H1 (cell line): ENCODE results near the gene CTSS. TPM values are rescaled to one million over a fixed set of nuclear protein-coding genes. Genes with fewer than 3 reads are reported as not detected.

ENCODE experiments used
- CHD1 ChIP-seq: IDR thresholded peaks from 2 replicates; pipeline ENCODE4 v1.6.1; 2012; ENCODE audit warnings: low read depth, low read length, improper control_type of control experiment
- FOSL1 ChIP-seq: IDR thresholded peaks from 2 replicates; pipeline ENCODE4 v1.6.1; 2011; ENCODE audit warnings: mild to moderate bottlenecking, low read depth, low read length, moderate library complexity; ENCODE audit not compliant: insufficient read depth
- RAD21 ChIP-seq, 2 experiments: IDR thresholded peaks in 1 of 2; conservative IDR thresholded peaks in 1 of 2; 2 replicates each; pipeline ENCODE4 v1.6.1; 2011; ENCODE audit warnings: low read depth in 2 of 2, low read length in 2 of 2, improper control_type of control experiment in 1 of 2, inconsistent platforms in 1 of 2, mild to moderate bottlenecking in 1 of 2, moderate library complexity in 1 of 2
- SP2 ChIP-seq: IDR thresholded peaks from 2 replicates; pipeline ENCODE4 v1.6.1; 2012; ENCODE audit warnings: mild to moderate bottlenecking, low read length, inconsistent platforms
- TAF1 ChIP-seq: IDR thresholded peaks from 2 replicates; pipeline ENCODE4 v1.6.1; 2011; ENCODE audit warnings: mild to moderate bottlenecking, low read depth, low read length
- polyA plus RNA-seq, 7 experiments: library from polyadenylated mRNA; depleted of rRNA in 3 of 7; stranded (reverse) in 5 of 7; unstranded in 2 of 7; fragments of >200 nt in 5 of 7; fragments of 200-250 nt in 2 of 7; gene quantifications; 1 replicate in 5 of 7; 2 replicates in 1 of 7; 4 replicates in 1 of 7; pipeline versions ENCODE4 v1.2.1 to v1.2.3, GENCODE V29; 2011 to 2013; ENCODE audit warnings: missing spikeins in 2 of 7, mixed read lengths in 2 of 7
- total RNA-seq: library from RNA; stranded (reverse); fragmentation: NEBNext Ultra II Directional; extraction: Animal tissue kit (Norgen Biotek cat#: 25700); gene quantifications from 2 replicates; pipeline ENCODE4 v1.2.1, GENCODE V29; 2021

Gene CTSS
- total and polyA plus RNA-seq, 2 of the 8 experiments (the other 6 are each of a cell fraction or from before 2014, with no cell fraction given) = not detected

GRCh38 chr1:150751443-150751842 is 14.1 kb downstream of the CTSS start (continued):
- TF ChIP-seq RAD21 (IDR thresholded peaks at IDR 0.05 in 1 of 2, conservative IDR thresholded peaks at IDR 0.05 in 1 of 2; ENCODE audit: low read depth in 2 of 2, low read length in 2 of 2) (no peak), CHD1 (no peak), FOSL1 (no peak), TAF1 (no peak), SP2 (no peak)
